Natural killer cell (primary cell): ENCODE measurements around the gene AGPAT3. TPM values are rescaled to one million over a fixed set of nuclear protein-coding genes. Genes with fewer than 3 reads are reported as not detected.

ENCODE experiments used
- ATAC-seq, 3 donors: fragments of 150-1000 bp in 2 of 3; fragments of 200-7000 bp in 1 of 3; cut with Tn5 transposase; 1 replicate in 1 of 3; 2 replicates in 2 of 3; pipeline ENCODE4 v1.10.0; 2021; ENCODE audit warnings: mild to moderate bottlenecking in 2 of 3, moderate library complexity in 2 of 3
- DNase-seq, 2 donors: peaks; one replicate each; pipeline versions ENCODE4 v3.0.0 to v3.0.0-alpha.2; 2013 to 2021; ENCODE audit warnings: mixed read lengths in 1 of 2
- H3K27ac ChIP-seq: one replicate; pipeline ENCODE4 v1.5.1; 2013; ENCODE audit warnings: mild to moderate bottlenecking, low read length
- H3K27me3 ChIP-seq: one replicate; pipeline ENCODE4 v1.6.1; 2013; ENCODE audit warnings: low read length; ENCODE audit not compliant: control insufficient read depth, insufficient read depth
- H3K36me3 ChIP-seq: one replicate; pipeline ENCODE4 v1.6.1; 2013; ENCODE audit warnings: low read length; ENCODE audit not compliant: control insufficient read depth, insufficient read depth
- H3K4me1 ChIP-seq: one replicate; pipeline ENCODE4 v1.6.1; 2013; ENCODE audit warnings: low read length; ENCODE audit not compliant: control insufficient read depth, insufficient read depth
- H3K4me3 ChIP-seq: one replicate; pipeline ENCODE4 v1.5.1; 2013; ENCODE audit warnings: low read length
- H3K9me3 ChIP-seq: one replicate; pipeline ENCODE4 v1.6.1; 2013; ENCODE audit warnings: low read length; ENCODE audit not compliant: control insufficient read depth, insufficient read depth
- H3K27ac Mint-ChIP-seq, 2 donors: one replicate each; pipeline ENCODE4 v1.8.0; 2022; ENCODE audit warnings: mild to moderate bottlenecking in 2 of 2, mixed read lengths in 2 of 2, moderate library complexity in 1 of 2
- H3K27me3 Mint-ChIP-seq, 2 donors: one replicate each; pipeline ENCODE4 v1.8.0; 2022; ENCODE audit warnings: low read depth in 2 of 2, mixed read lengths in 2 of 2
- H3K36me3 Mint-ChIP-seq: one replicate; pipeline ENCODE4 v1.8.0; 2022; ENCODE audit warnings: mixed read lengths
- H3K4me1 Mint-ChIP-seq, 2 donors: one replicate each; pipeline ENCODE4 v1.8.0; 2022; ENCODE audit warnings: mixed read lengths in 2 of 2
- H3K4me3 Mint-ChIP-seq: one replicate; pipeline ENCODE4 v1.8.0; 2022; ENCODE audit warnings: mild to moderate bottlenecking, moderate library complexity, mixed read lengths
- H3K9me3 Mint-ChIP-seq, 2 donors: one replicate each; pipeline ENCODE4 v1.8.0; 2022; ENCODE audit warnings: mixed read lengths in 2 of 2
- WGBS: methylation state at CpG from one replicate; pipeline ENCODE4 v1.1.7; 2013; ENCODE audit warnings: missing lambda C conversion rate; ENCODE audit not compliant: insufficient coverage; 5-methylcytosine and 5-hydroxymethylcytosine counted together
- intact Hi-C: fragments of 100-400 bp; cut with micrococcal nuclease; formaldehyde crosslinking; loops from one replicate; pipeline ENCODE4 v1.14.2; 2022
- total RNA-seq, 4 donors: library from RNA; stranded (reverse); fragments of 120-200 nt in 1 of 4; gene quantifications; one replicate each; pipeline versions ENCODE4 v1.2.3 to v1.2.4, GENCODE V29; 2013 to 2022
- TF ChIP-seq, protein P1 (sequence below): fragments of 200-600 bp; IDR thresholded peaks from one replicate; pipeline ENCODE4 v1.8.0; 2022; ENCODE audit warnings: antibody characterized with exemption

Gene AGPAT3
- total RNA-seq, 3 donors from 2014 or later (not counting 1 experiment from before 2014, with no cell fraction given): 39.5 to 45.7 (median 42.3) TPM

DNA sequence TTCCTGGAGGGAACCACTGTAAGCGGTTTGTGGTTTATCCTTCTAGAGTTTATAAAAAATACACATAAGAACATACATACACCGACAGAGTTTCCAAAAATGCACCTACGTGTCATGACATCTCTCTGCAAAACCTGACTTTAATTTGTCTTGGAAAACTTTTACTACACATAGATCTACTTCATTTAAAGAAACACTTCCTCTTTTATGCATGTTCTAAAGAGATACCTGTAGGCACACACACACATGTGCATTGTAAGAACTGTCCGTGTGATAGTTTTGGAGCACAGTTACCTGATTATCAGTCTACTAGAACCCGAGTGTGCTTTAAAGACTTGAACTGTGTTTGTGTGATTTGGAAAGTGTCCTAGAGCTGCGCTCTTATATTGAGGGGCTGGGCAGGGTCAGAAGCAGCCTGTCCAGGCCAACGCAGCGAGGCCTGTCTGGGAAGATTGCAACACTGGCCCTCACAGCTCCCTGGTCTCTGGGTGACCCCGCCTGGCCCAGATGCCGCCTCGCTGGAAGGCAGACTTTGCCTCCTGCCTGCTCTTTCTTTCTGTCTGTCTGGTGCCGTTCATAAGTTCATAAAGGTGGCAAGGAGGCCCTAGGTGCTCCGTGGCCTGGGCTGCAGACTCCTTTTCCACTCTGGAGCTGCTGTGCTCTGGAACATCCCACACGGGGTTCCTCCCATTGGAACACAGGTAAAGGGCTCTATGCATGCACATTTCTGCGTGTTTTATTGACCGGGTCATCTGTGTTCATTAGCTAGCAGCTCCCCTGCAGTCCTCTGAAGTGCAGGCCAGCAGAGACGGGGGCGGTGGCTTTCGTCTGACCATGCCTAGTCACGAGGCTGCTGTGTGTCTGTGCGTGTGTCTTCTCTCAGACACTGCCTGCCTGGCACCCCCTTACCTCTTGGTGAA, 46.3 kb downstream of the AGPAT3 start:
- 94% methylated on average over 21 of the region's 21 CpGs for WGBS
- H3K9me3 ChIP-seq: peaks cover 13% of the 10 kb centered on the region
- Mint-ChIP-seq H3K27me3 (peaks cover 0 to 2% of the 10 kb centered on the region in 2 donors), H3K27ac (no peak overlapping the region), H3K4me1 (peaks cover 8 to 22% of the 10 kb centered on the region in 2 donors), H3K36me3 (no peaks in the 10 kb centered on the region), H3K9me3 (peaks cover 2 to 3% of the 10 kb centered on the region in 2 donors), H3K4me3 (no peak overlapping the region)
- intact Hi-C loops: no loop called here
- H3K4me1 ChIP-seq: no peaks in the 10 kb centered on the region
- H3K27me3 ChIP-seq: no peaks in the 10 kb centered on the region
- DNase-seq: no peak
- no peak overlapping the region for H3K4me3 ChIP-seq
- H3K36me3 ChIP-seq: peaks cover 2% of the 10 kb centered on the region
- ATAC-seq: no peak
- TF ChIP-seq, protein P1, sequence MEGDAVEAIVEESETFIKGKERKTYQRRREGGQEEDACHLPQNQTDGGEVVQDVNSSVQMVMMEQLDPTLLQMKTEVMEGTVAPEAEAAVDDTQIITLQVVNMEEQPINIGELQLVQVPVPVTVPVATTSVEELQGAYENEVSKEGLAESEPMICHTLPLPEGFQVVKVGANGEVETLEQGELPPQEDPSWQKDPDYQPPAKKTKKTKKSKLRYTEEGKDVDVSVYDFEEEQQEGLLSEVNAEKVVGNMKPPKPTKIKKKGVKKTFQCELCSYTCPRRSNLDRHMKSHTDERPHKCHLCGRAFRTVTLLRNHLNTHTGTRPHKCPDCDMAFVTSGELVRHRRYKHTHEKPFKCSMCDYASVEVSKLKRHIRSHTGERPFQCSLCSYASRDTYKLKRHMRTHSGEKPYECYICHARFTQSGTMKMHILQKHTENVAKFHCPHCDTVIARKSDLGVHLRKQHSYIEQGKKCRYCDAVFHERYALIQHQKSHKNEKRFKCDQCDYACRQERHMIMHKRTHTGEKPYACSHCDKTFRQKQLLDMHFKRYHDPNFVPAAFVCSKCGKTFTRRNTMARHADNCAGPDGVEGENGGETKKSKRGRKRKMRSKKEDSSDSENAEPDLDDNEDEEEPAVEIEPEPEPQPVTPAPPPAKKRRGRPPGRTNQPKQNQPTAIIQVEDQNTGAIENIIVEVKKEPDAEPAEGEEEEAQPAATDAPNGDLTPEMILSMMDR: no peak
- H3K27ac ChIP-seq: no peak overlapping the region

DNA sequence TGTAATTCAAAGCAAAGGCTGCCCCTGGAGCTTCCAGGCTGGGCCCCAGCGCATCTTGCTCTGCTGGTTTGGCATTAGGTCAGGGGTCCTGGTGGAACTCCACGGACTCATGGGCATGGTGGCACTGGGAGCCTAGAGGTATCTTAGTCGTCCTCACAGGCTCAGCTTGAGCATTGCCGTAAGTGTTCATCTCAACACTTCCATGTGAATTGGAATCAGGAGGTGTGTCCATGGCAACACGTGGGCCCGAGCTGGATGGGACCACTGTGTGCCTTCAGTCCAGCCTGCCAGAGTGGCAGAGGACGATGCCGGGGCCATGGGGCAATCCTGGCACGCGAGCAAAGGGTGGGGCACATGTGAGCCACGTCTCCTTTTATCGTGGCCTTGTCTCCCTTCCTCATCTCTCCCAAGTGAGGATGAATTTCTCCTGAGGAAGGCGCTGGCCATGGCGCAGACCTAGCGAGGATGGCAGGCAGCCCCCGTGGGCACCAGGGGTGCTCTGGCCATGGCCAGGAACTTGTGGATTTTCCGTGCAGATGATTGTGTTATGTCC, 47.0 kb downstream of the AGPAT3 start:
- Mint-ChIP-seq H3K9me3 (peaks cover 2 to 3% of the 10 kb centered on the region in 2 donors), H3K27me3 (peaks cover 0 to 6% of the 10 kb centered on the region in 2 donors), H3K27ac (no peak overlapping the region), H3K4me1 (peaks cover 14 to 29% of the 10 kb centered on the region in 2 donors), H3K36me3 (no peaks in the 10 kb centered on the region), H3K4me3 (no peak overlapping the region)
- ATAC-seq: no peak
- no peaks in the 10 kb centered on the region for H3K27me3 ChIP-seq
- no peak overlapping the region for H3K4me3 ChIP-seq
- H3K9me3 ChIP-seq: peaks cover 13% of the 10 kb centered on the region
- peaks cover 5% of the 10 kb centered on the region for H3K4me1 ChIP-seq
- peaks cover 2% of the 10 kb centered on the region for H3K36me3 ChIP-seq
- DNase-seq: no peak
- intact Hi-C loops: no loop called here
- no peak overlapping the region for H3K27ac ChIP-seq
- TF ChIP-seq, protein P1: no peak
- 96% methylated on average over 17 of the region's 17 CpGs for WGBS

DNA sequence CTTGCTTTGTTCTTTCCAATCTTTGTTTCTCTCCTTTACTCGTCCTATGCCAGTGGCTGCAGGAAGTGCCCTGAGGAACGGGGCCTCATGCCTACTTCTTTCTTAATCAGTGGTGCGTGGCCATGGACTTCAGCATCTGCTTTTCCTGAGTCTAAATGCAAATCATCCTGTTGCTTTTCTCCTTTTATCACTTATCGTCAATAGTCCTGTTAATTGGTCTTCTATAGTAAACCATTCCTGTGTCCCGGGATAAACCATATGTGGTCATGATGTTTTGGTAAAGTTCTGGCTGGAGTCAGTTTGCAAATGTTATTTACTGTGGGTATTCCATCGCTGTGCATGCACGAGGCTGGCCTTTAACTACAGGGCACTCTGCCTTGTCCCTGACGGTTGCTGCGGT, 47.5 kb downstream of the AGPAT3 start:
- Mint-ChIP-seq H3K4me1 (peaks cover 19 to 34% of the 10 kb centered on the region in 2 donors), H3K27ac (no peak overlapping the region), H3K36me3 (no peaks in the 10 kb centered on the region), H3K4me3 (no peak overlapping the region), H3K27me3 (peaks cover 0 to 6% of the 10 kb centered on the region in 2 donors), H3K9me3 (peaks cover 2 to 3% of the 10 kb centered on the region in 2 donors)
- 92% methylated on average over 9 of the region's 9 CpGs for WGBS
- DNase-seq (no peak), ATAC-seq (no peak)
- intact Hi-C loops: no loop called here
- Histone ChIP-seq H3K36me3 (peaks cover 2% of the 10 kb centered on the region), H3K27ac (no peak overlapping the region), H3K4me3 (no peak overlapping the region), H3K4me1 (peaks cover 9% of the 10 kb centered on the region), H3K27me3 (no peaks in the 10 kb centered on the region), H3K9me3 (peaks cover 13% of the 10 kb centered on the region)
- TF ChIP-seq, protein P1: no peak
